NT2/D1 (cell line): ENCODE measurements around the gene MYZAP.

ENCODE experiments used
- SUZ12 ChIP-seq: IDR thresholded peaks from 2 replicates; pipeline ENCODE4 v1.6.1; 2011; ENCODE audit not compliant: insufficient read length, insufficient read depth; ENCODE audit errors: extremely low read depth
- YY1 ChIP-seq: IDR thresholded peaks from 2 replicates; pipeline ENCODE4 v1.6.1; 2011; ENCODE audit not compliant: insufficient read length, insufficient read depth
- ZNF274 ChIP-seq: IDR thresholded peaks from 2 replicates; pipeline ENCODE4 v1.6.1; 2011; ENCODE audit warnings: mild to moderate bottlenecking, low read depth, low read length

DNA sequence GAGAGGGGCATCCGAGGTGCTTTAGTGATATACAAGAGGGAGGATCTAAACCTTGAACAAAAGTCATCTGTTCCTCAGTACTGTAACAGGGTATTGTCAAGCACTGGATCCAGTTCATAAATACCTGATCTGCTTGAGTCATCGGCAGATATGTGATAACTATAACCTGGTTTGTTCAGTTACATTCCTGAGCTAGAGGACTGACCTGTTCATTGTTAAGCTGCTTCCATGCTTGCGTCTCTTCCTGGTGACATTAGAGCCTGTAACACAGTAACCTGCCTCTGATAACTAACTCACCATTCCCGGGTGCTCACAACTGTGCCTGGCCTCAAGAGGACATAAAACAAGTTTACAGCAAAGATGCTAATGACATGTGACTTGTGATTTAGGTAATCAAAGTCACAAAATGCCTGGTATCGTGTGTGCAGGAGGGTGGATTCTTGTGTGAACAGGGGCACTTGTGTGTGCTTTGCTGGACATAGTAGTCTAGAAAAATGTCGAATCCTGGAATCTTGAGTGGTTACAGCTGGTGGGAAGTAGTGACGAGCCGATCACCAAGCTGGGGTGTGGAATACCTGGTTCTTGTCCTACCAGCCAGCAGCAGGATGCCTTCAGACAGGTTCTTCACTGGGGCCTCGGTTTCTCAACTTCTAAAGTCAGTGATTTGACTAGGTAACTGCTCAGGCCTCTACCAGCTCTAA is 83.9 kb downstream of the MYZAP start:
- TF ChIP-seq YY1, result no peak
- no peak for TF ChIP-seq SUZ12
- TF ChIP-seq ZNF274, result no peak
